Osteoblast (primary cell): ENCODE data around the gene FER1L5. TPM values are rescaled to one million over a fixed set of nuclear protein-coding genes. Genes with fewer than 3 reads are reported as not detected.
A peak's percentile ranks its signal among the peaks of the same experiment; 100 is the strongest.

ENCODE experiments used
- DNase-seq: peaks from one replicate; pipeline ENCODE4 v3.0.0; 2011; ENCODE audit warnings: low spot score, mixed read lengths; ENCODE audit not compliant: insufficient read length; ENCODE audit errors: missing footprints
- H2AFZ ChIP-seq: 2 replicates; pipeline ENCODE4 v1.6.0; 2011; ENCODE audit warnings: mild to moderate bottlenecking, low read length
- H3K27ac ChIP-seq: 2 replicates; pipeline ENCODE4 v1.5.1; 2011; ENCODE audit warnings: mild to moderate bottlenecking, low read depth, low read length, moderate library complexity
- H3K27me3 ChIP-seq: 2 replicates; pipeline ENCODE4 v1.6.0; 2012; ENCODE audit warnings: mild to moderate bottlenecking, control low read depth, inconsistent platforms, low read length, moderate library complexity; ENCODE audit not compliant: insufficient read depth
- H3K36me3 ChIP-seq: 2 replicates; pipeline ENCODE4 v1.5.1; 2011; ENCODE audit warnings: mild to moderate bottlenecking, low read length, control low read depth, moderate library complexity; ENCODE audit not compliant: insufficient read depth
- H3K4me1 ChIP-seq: 2 replicates; pipeline ENCODE4 v1.5.1; 2011; ENCODE audit warnings: mild to moderate bottlenecking, low read length, control low read depth, moderate library complexity; ENCODE audit not compliant: insufficient read depth
- H3K4me2 ChIP-seq: 2 replicates; pipeline ENCODE4 v1.6.0; 2011; ENCODE audit warnings: mild to moderate bottlenecking, low read length; ENCODE audit not compliant: insufficient read depth
- H3K4me3 ChIP-seq: fragments of 200-600 bp; sonication (generic); 3 replicates; pipeline ENCODE4 v1.5.1; 2012; ENCODE audit warnings: mild to moderate bottlenecking, low read length, inconsistent platforms; ENCODE audit not compliant: insufficient read depth
- H3K79me2 ChIP-seq: 2 replicates; pipeline ENCODE4 v1.6.0; 2012; ENCODE audit warnings: mild to moderate bottlenecking, low read length, control low read depth, inconsistent platforms; ENCODE audit not compliant: insufficient read depth
- H3K9me3 ChIP-seq: 2 replicates; pipeline ENCODE4 v1.5.1; 2011; ENCODE audit warnings: low read depth, low read length, control low read depth
- H4K20me1 ChIP-seq: 2 replicates; pipeline ENCODE4 v1.6.0; 2012; ENCODE audit warnings: mild to moderate bottlenecking, low read length, control low read depth; ENCODE audit not compliant: insufficient read depth
- CTCF ChIP-seq: IDR thresholded peaks from 2 replicates; pipeline ENCODE4 v1.5.1; 2011; ENCODE audit warnings: mild to moderate bottlenecking, low read depth, low read length, moderate library complexity; ENCODE audit errors: extremely low read depth
- total RNA-seq: library from RNA; depleted of rRNA; stranded (reverse); fragments of >200 nt; gene quantifications from 2 replicates; pipeline ENCODE4 v1.2.3, GENCODE V29; 2012

FER1L5 gene
- total RNA-seq, 1 donor, result 1.1 TPM

- H3K4me1 ChIP-seq, result no peaks in the 10 kb centered on the region
- no peak for TF ChIP-seq CTCF
- H3K27me3 ChIP-seq, result no peaks in the 10 kb centered on the region
- H3K4me2 ChIP-seq, result no peak overlapping the region
- no peak for DNase-seq
- no peak overlapping the region for H3K27ac ChIP-seq
- no peaks in the 10 kb centered on the region for H4K20me1 ChIP-seq
- no peaks in the 10 kb centered on the region for H3K36me3 ChIP-seq
- no peak overlapping the region for H2AFZ ChIP-seq
- no peaks in the 10 kb centered on the region for H3K9me3 ChIP-seq
- no peaks in the 10 kb centered on the region for H3K79me2 ChIP-seq
- no peak overlapping the region for H3K4me3 ChIP-seq
These were observed 48.6 kb downstream of the FER1L5 start for GRCh38 chr2:96691022-96691612.

- Histone ChIP-seq H3K36me3 (no peaks in the 10 kb centered on the region), H4K20me1 (no peaks in the 10 kb centered on the region), H3K27me3 (no peaks in the 10 kb centered on the region), H3K4me2 (no peak overlapping the region), H3K4me1 (no peaks in the 10 kb centered on the region), H2AFZ (no peak overlapping the region), H3K27ac (no peak overlapping the region), H3K4me3 (no peak overlapping the region), H3K79me2 (no peaks in the 10 kb centered on the region), H3K9me3 (no peaks in the 10 kb centered on the region)
- no peak for TF ChIP-seq CTCF
- DNase-seq, result peak; percentile 50
These were observed 49.8 kb downstream of the FER1L5 start for GRCh38 chr2:96692094-96692971.

GRCh38 chr2:96693286-96694200 is 51.0 kb downstream of the FER1L5 start:
- Histone ChIP-seq H3K36me3 (no peaks in the 10 kb centered on the region), H3K4me3 (no peak overlapping the region), H3K79me2 (no peaks in the 10 kb centered on the region), H4K20me1 (no peaks in the 10 kb centered on the region), H3K27me3 (no peaks in the 10 kb centered on the region), H3K4me2 (no peak overlapping the region), H3K9me3 (no peaks in the 10 kb centered on the region), H3K27ac (no peak overlapping the region), H3K4me1 (no peaks in the 10 kb centered on the region), H2AFZ (no peak overlapping the region)
- TF ChIP-seq CTCF, result no peak
- DNase-seq, result no peak
